Measurements from ENCODE around the gene MSH4.
"Not testable (repeated sequence)": the region's sequence is repeated elsewhere in the genome, so short reads cannot be mapped to it uniquely, and the experiment has no call there.

Gene MSH4

DNA sequence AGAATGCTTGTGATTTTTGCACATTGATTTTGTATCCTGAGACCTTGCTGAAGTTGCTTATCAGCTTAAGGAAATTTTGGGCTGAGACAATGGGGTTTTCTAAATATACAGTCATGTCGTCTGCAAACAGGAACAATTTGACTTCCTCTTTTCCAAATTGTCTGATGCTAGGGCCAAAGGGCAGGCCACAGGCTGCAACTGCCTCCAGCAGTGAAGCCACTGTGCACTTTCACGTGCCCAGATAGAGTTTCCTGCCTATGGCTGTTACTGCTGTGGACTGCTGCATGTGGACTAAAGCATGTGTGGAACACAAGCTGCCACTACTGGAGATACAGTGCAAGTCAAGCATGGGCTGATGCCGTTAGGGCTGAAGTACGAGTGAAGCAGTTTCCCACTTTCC, 146.4 kb downstream of the MSH4 start:
- DNase-seq = not testable (repeated sequence)

DNA sequence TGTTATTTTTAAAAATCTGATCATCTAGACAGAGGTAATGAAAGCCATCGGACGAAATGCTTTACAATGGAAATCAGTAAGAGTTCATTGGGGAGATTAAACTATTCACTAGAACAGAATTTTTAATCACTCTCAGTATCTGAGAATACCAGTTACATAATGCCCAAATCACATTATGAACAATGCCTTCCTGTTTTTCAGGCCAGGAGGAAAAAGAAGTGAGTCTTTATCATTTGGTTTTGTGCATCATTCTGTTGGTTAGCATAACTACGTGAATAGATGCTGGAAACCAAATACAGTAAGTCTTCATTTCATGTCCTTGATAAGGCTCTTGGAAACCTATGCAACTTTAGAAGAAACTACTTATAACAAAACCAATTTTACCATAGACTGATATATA, 153.5 kb downstream of the MSH4 start:
- DNase-seq = no peak

DNA sequence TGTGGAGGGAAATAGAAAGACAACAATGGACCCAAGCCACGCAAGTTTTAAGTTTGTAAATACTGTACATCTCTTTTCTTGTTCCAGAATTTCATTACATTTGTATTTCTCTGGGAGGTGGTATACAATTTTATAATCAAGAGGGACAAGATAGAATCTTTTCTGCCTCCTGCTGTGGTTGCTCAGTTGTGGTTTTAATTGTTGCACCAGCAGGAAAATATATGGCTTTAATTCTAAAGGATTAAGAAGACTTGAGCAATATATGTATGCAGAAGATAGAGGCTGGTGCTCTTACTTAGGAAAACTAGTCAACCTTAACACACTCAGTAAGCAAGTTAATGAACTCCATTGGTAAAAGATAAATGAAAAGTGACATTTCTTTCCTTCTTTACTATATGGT, 155.3 kb downstream of the MSH4 start:
- no peak for DNase-seq

DNA sequence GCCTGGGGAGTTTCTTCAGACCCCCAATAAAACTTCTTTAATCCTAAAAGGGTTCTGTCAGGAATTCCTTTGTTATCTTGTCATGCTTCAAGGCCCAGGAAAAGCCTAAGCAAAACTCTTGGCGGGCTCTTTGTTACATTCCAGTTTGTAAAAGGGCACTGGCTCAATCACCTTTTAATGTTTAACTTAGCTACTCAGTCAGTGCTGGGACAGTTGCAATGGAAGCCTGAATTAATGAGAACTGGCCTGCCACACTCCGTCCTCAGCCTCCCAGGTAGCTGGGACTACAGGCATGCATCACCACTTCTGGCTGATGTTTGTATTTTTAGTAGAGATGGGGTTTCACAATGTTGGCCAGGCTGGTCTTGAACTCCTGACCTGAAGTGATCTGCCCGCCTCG, 156.8 kb downstream of the MSH4 start:
- no peak for DNase-seq

DNA sequence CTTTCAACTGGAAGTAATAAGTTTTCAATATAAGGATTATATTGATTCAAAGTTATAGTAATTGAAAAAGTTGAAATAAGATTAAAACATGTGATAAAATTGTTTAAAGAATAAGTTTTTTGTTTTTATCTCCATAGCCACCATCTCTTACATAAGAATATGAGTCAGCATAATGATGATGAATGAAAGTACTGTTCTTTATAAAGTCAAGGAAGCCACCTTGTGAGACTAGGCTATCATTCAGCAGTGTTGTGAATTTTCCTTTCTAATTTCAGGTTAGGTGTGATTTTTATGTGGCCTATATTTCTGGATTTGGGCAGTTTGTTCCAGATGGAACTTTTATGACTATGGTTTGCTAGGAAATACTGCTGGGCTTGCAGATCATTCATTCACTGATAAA, 157.9 kb downstream of the MSH4 start:
- DNase-seq = no peak
